Measurements from ENCODE around the gene SRSF12.

- no peak for TF ChIP-seq CTCF (IDR thresholded peaks at IDR 0.05 in 2 of 3, conservative IDR thresholded peaks at IDR 0.05 in 1 of 3; ENCODE audit: borderline replicate concordance in 1 of 3, insufficient read depth in 1 of 3, low read depth in 2 of 3, low read length in 2 of 3)
- no peak for TF ChIP-seq CEBPB (IDR thresholded peaks at IDR 0.05; ENCODE audit: low read depth)
- TF ChIP-seq FOSL1 (IDR thresholded peaks at IDR 0.05; ENCODE audit: low read depth): no peak
- no peak for TF ChIP-seq REST (IDR thresholded peaks at IDR 0.05; ENCODE audit: low read depth)
- TF ChIP-seq SIN3A (IDR thresholded peaks at IDR 0.05; ENCODE audit: low read depth): no peak
- no peak for TF ChIP-seq ZFX (IDR thresholded peaks at IDR 0.05)
- no peak for TF ChIP-seq EZH2phosphoT487 (IDR thresholded peaks at IDR 0.05; ENCODE audit: borderline replicate concordance)
- no peak for TF ChIP-seq POLR2A (IDR thresholded peaks at IDR 0.05; ENCODE audit: borderline replicate concordance, extremely low read depth, insufficient read depth, insufficient read length)
- no peak for TF ChIP-seq POLR2AphosphoS5 (IDR thresholded peaks at IDR 0.05; ENCODE audit: low read depth, low read length)
- no peak for TF ChIP-seq RAD21 (IDR thresholded peaks at IDR 0.05; ENCODE audit: low read depth)
These were observed 19.4 kb downstream of the SRSF12 start for GRCh38 chr6:89098461-89098860.
